Body of pancreas (tissue), 4 donors: Measurements from ENCODE around the gene SLIT2.

Source experiments
- CTCF ChIP-seq, 7 experiments: fragments of 450-650 bp in 4 of 7; fragments of 200-600 bp in 3 of 7; sonication (generic) in 3 of 7; IDR thresholded peaks; one replicate each; pipeline ENCODE4 v1.5.1; 2016 to 2019; ENCODE audit warnings: antibody characterized with exemption in 7 of 7
- POLR2A ChIP-seq, 3 donors: fragments of 450-650 bp; IDR thresholded peaks; one replicate each; pipeline ENCODE4 v1.6.1; 2016; ENCODE audit warnings: antibody characterized with exemption in 3 of 3, mild to moderate bottlenecking in 2 of 3

- no peak for TF ChIP-seq CTCF (IDR thresholded peaks at IDR 0.05)
- TF ChIP-seq POLR2A (IDR thresholded peaks at IDR 0.05) = no peak
Observed at GRCh38 chr4:20264688-20265087, 13.0 kb downstream of the SLIT2 start.
